ENCODE results near the gene BCL11B.

GRCh38 chr14:99217066-99217955, 54.7 kb downstream of the BCL11B start:
- TF ChIP-seq CTCF (IDR thresholded peaks at IDR 0.05 in 2 of 3, conservative IDR thresholded peaks at IDR 0.05 in 1 of 3; ENCODE audit: control insufficient read depth in 2 of 3, extremely low read depth in 1 of 3, insufficient read depth in 1 of 3, low read depth in 3 of 3, low read length in 3 of 3) = no peak
- no peak for TF ChIP-seq ATF3 (IDR thresholded peaks at IDR 0.05; ENCODE audit: borderline replicate concordance, extremely low read depth, low read depth, low read length)
- TF ChIP-seq EZH2 (IDR thresholded peaks at IDR 0.05; ENCODE audit: borderline replicate concordance, control insufficient read depth, low read depth, low read length) = no peak
- no peak for TF ChIP-seq ZNF384 (IDR thresholded peaks at IDR 0.05; ENCODE audit: borderline replicate concordance, low read depth, low read length)
- TF ChIP-seq SPI1 (IDR thresholded peaks at IDR 0.05; ENCODE audit: borderline replicate concordance, insufficient read depth, low read depth, low read length) = no peak
- no peak for TF ChIP-seq JUNB (IDR thresholded peaks at IDR 0.05)
- TF ChIP-seq E2F4 (IDR thresholded peaks at IDR 0.05; ENCODE audit: low read depth, low read length) = no peak
- no peak for TF ChIP-seq ZBTB33 (IDR thresholded peaks at IDR 0.05)
- TF ChIP-seq STAT1 (conservative IDR thresholded peaks at IDR 0.05) = no peak
- TF ChIP-seq SIN3A (IDR thresholded peaks at IDR 0.05; ENCODE audit: low read depth, low read length) = no peak
- no peak for TF ChIP-seq RCOR1 (conservative IDR thresholded peaks at IDR 0.05; ENCODE audit: low read depth, low read length)
